NCI-H1436 treated with DMSO at 0.1 percent for 48 hours (cell line): ENCODE data around the gene TSPAN33.
"Not testable (repeated sequence)": the region's sequence is repeated elsewhere in the genome, so short reads cannot be mapped to it uniquely, and the experiment has no call there.

ENCODE experiments used
- DNase-seq: peaks from one replicate; lab custom pipeline; 2025; lab: John Stamatoyannopoulos, UW

The TSPAN33 gene, protein sequence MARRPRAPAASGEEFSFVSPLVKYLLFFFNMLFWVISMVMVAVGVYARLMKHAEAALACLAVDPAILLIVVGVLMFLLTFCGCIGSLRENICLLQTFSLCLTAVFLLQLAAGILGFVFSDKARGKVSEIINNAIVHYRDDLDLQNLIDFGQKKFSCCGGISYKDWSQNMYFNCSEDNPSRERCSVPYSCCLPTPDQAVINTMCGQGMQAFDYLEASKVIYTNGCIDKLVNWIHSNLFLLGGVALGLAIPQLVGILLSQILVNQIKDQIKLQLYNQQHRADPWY

DNA sequence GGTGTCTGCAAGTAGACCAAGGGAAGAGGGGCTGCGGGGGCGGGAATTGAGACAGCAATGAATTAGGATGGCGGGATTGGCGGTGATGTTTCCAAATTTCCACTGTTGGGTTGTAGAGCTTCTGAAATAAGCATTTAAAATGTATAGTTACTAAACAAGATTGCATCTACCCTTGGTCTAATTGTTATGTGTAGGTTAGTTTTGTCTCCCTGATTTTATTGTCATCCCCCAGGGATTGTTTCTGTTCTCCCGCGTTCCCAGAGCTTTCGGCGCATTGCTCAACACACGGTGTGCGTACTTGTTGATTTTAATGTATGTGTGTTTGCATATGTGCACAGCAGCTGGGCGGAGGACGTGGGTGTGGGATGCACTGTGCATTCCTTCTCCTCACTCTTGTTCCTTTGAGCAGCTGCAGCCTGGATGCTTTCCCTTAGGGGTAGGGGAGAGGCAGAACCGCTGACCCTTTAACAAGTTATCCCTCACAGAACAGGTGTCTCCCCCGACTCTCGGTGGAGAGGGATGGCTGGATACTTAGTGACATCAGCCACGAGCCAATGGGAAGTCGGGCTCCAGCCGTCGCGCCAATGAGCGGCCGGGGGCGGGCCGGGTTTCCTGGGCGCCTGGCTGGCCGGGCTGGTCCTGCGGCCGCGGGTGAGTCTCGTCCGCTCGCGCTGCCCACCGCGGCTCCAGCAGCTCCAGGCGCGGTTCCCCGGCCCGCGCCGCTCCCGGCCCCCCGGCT lies at the start of gene TSPAN33:
Gene TSPAN33, plus strand, starts transcription at position 613 of the 739 bp plus-strand sequence. CDS start 274 bp downstream, outside the sequence.
- DNase-seq = no peak

DNA sequence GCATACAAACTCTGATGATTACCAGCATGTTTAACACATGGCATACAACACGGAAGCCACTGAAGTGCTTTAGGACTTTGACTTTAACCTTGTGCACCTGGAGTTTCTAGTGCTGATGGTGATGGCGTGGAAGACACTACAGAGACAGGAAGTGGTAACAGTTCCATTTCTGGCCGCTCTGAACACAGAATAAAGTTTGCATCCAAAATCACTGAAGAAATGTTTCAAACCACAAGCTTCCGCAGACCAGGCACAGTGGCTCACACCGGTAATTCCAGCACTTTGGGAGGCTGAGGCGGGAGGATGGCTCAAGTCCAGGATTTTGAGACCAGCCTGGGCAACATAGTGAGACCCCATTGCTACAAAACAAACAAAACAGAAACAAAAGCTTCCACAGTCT lies 49.2 kb upstream of the TSPAN33 start:
- DNase-seq = no peak

DNA sequence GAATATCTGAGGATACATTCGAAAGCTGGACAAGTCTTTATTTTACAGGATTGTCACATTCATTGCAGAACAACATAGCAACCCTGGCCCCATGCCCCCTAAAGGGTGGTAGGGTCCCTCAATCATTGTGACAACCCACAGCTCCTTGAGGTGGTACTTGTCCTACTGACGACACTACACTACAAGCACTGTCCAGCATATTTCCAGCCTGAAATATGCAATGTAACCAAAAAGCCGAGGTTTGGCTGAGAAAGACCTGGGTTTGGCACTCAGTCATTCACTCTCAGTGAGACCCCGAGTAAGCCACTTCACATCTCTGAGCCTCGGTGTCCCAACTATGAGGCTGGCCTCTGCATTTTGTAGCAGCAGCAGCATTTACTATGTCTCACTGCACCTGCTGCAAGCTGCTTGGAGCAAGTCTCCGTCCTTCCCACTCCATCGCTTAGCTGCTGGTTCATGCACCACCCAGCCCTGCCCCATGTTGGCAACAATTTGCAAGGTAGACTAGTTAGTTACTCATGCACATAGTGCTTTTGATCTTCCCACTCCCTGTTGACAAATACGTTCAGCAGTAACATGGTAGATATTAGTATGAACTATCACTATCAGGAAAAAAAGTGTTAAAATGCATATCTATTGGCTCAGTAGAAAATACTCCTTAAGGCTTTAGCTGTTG lies 46.0 kb upstream of the TSPAN33 start:
- DNase-seq = no peak

DNA sequence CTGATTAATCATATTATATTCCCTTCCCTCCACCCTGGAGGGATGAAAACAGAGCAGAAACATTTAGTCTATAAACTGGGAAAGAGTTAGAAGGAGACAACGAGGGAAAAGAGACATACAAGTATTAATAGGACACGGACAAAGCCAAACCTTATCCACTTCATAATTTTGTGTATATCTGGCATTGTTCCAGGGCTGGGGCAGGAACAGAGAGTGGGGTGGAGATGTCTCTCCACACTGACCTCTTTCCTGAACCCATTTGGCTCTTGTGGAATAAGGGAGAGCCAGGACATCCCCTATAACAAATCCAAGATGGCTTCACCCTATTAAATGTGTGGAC lies 43.7 kb upstream of the TSPAN33 start:
- no peak for DNase-seq

DNA sequence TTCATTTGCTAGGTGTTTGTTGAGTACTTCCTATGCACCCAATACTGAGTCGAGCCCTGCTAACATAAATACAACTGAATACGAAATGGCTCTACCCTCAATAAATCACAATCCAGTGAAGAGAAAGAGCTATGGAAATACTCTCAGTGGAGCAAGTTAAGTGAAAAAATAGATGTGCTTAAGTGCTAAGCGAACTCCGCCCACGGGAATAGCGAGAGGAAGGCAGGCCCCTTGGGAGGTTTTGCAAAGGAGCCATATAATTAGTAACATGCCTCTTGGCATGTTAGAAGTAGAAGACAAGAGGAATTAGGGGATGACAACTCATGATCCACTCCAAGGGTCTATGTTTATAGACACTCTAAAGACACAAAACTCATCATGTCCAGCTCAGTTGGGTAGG lies 42.8 kb upstream of the TSPAN33 start:
- DNase-seq = no peak

GRCh38 chr7:129103561-129104324 lies 40.8 kb upstream of the TSPAN33 start:
- DNase-seq = no peak

DNA sequence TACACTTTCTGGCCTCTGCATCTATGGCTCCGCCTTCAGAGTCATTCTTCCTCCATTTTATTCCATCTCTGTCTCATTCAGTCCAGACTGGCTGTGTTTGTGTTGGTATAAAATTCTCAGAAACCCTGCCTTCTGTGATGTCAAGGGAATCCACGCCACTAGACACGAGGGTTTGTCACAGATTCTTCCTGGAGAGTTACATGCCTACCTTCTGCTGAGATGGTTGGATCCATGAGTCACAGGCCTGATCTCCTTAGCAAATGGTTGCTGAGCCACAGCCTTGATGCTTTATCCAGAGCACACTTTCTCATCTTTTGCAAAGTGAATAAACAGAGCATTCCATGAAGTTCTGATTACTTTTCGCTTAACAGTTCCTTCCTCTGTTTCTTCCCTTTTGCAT lies 35.9 kb upstream of the TSPAN33 start:
- no peak for DNase-seq

DNA sequence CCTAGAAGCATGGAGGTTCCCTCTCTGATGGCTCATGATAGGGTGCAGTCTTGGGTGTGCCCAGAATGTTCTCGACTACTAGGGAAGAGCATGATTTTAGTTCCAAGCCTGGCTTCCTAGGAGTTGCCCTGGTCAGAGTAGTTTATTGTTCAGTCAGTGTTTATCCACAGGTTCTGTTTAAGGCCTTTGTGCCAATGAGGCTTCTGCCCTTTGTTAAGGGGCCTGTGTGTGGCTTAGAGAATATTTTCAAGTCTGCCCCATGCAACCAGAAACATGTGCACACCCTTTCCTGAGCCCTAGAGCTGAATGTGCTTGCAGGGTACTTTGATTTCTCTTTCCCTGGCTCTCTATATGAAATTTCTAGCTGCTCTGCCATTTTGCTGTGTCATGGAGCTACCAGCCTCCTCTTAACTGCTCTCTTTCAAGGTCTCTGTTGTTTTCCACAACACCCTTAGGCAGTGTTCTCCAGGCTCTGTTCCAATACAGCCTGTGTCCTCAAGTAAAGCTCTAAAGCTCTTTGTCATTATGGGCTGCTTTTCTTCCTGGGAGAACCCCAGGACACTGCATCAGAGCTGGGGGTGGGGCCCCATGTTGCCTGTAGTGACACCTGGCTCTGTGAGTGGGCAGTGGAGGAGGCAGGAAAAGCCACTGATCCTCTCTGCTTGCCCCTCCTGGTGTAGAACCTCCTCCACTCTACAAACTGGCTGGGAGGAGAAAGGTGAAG lies 34.1 kb upstream of the TSPAN33 start:
- no peak for DNase-seq

- no peak for DNase-seq
These were observed 33.5 kb upstream of the TSPAN33 start for GRCh38 chr7:129110982-129111376.

DNA sequence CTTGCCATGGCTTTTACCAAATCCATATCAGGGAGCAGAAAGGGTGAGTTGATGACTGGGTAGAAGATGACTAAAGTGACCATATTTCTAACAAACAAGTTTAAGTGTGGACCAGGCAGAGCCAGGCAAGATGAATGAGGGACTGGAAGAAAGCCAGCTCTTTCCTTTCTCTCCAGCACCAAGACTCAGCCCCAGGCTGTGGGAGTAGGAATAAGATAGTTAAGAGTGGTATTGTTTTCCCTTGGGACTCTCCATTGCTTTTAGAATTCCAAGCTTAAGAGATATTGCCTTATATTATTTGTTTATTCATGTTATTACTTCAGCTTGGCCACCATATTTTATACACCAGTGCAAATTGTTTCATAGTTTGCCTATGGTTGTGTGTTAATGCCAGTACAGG lies 28.8 kb upstream of the TSPAN33 start:
- DNase-seq = no peak

DNA sequence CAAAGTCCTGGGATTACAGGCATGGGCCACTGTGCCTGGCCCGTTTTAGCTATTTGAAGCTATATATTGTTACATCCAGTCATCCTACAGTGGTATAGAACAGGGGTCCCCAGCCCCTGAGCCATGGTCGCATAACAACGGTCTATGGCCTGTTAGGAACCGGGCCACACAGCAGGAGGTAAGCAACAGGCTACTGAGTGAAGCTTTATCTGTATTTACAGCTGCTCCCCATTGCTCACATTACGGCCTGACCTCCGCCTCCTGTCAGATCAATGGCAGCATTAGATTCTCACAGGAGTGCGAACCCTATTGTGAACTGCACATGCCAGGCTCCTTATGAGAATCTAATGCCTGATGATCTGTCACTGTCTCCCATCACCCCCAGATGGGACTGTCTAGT lies 26.3 kb upstream of the TSPAN33 start:
- no peak for DNase-seq

DNA sequence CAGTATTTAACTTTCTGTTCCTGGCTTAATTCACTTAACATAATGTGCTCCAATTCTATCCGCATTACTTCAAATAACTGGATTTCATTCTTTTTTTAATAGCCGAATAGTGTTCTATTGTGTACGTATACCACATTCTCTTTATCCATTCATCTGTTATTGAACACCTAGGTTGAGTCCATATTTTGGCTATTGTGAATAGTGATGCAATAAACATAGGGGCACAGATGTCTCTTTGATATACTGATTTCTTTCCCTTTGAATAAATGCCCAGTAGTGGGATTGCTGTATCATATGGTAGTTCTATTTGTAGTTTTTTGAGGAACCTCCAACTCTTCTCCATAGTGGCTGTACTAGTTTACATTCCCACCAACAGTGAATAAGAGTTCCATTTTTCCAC lies 25.5 kb upstream of the TSPAN33 start:
- no peak for DNase-seq

- DNase-seq = not testable (repeated sequence)
These were observed 22.9 kb upstream of the TSPAN33 start for GRCh38 chr7:129121501-129122077.

- DNase-seq = no peak
These were observed 22.3 kb upstream of the TSPAN33 start for GRCh38 chr7:129122078-129122750.

DNA sequence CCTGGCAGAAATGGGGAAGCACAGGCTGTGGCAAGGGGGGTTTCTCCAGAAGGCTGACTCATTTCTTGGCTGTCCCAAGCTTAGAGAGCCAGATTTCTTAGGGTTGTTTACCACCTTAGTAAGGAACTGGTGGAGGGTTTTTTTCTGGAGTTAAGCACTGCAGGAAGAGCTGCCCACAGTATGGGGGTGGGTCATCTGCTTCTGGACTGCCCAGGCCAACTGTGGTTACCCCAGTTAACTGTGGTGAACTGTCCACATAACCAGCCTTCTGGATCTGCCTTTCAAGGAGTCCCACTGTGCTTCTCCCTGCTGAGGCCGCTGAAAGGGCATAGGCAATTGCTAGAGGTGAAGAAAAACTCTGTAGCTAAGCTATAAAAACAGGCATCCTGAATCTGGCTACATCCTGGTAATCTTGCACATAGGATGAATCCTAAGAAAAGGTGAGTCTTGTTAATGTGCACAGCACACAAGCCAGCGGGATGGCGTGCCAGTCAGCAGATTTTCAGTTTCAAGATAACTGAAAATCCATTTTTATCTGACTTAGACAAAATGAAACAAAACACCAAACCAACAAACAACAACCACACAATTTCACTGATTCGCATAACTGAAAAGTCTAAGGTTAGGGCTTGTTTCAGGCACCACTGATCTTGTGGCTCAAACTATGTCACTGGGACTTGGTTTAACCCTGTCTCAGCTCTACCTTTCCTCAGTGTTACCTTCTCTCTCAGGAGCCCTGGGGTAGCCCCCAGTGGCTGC lies 21.6 kb upstream of the TSPAN33 start:
- DNase-seq = no peak

GRCh38 chr7:129123510-129123857 lies 21.0 kb upstream of the TSPAN33 start:
- no peak for DNase-seq

- no peak for DNase-seq
These were observed 18.2 kb upstream of the TSPAN33 start for GRCh38 chr7:129126314-129126713.

DNA sequence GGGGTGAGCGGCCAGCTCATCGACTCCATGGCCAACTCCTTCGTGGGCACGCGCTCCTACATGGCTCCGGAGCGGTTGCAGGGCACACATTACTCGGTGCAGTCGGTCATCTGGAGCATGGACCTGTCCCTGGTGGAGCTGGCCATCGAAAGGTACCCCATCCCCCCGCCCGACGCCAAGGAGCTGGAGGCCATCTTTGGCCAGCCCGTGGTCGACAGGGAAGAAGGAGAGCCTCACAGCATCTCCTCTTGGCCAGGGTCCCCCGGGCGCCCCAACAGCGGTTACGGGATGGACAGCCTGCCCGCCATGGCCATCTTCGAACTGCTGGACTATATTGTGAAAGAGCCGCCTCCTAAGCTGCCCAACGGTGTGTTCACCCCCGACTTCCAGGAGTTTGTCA lies 17.4 kb upstream of the TSPAN33 start:
- DNase-seq = no peak

DNA sequence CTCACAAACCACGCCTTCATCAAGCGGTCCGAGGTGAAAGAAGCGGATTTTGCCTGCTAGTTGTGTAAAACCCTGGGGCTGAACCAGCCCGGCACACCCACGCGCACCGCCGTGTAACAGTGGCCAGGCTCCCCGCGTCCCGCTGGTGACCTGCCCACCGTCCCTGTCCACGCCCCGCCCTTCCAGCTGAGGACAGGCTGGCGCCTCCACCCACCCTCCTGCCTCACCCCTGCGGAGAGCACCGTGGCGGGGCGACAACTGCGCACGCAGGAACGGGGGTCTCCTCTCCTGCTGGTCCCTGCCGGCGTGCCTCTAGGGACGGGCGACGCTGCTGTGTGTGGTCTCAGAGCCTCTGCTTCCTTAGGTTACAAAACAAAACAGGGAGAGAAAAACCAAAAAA lies 16.9 kb upstream of the TSPAN33 start:
- no peak for DNase-seq

DNA sequence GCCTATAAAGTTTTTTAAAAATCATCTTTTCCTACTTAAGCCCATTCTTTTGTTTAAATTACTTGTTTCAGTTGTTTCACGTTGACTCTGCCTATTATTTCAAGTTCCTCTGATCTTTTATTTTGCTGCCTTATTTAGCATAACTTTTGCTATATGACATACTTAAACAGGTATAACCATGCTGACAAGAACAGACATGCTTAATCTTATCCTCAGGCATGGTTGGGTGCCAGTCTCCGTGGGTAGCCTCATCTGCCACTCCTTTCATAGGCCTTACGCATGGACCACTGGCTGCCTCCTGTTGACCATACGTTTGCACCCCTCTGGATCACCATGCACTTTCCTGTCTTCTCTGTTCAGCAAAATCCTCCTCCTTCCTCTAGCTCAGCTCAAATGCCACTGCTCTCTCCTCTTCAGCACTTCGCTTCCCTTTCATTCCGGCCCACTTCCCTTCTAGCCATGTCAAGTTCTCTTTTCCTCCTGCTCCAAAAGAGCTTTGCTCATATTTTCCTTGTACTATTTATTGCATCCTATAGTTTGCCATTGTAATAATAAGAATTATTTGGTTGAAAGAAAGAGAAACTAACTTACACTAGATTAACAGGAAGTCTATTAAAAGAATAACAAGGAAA lies 10.0 kb upstream of the TSPAN33 start:
- DNase-seq = no peak
